Right lung (tissue), 10 donors: Measurements from ENCODE around the gene ZMYND12. TPM values are rescaled to one million over a fixed set of nuclear protein-coding genes. Genes with fewer than 3 reads are reported as not detected.
"Not testable (repeated sequence)": the region's sequence is repeated elsewhere in the genome, so short reads cannot be mapped to it uniquely, and the experiment has no call there.

Experiments
- DNase-seq, 2 donors: peaks; one replicate each; pipeline ENCODE4 v3.0.0-alpha.2; 2013
- long read RNA-seq, 8 donors: transcript quantifications; one replicate each; lab custom pipeline, GENCODE V29; 2026
- polyA plus RNA-seq, 5 donors: library from polyadenylated mRNA; unstranded; fragments of 120-200 nt; gene quantifications; one replicate each; pipeline versions ENCODE4 v1.2.1 to v1.2.3, GENCODE V29; 2013; ENCODE audit warnings: inconsistent platforms in 1 of 5, low replicate concordance in 1 of 5; ENCODE audit not compliant: insufficient read length in 5 of 5, insufficient read depth in 1 of 5

The ZMYND12 gene
- 1 to 10 TPM; 2.1 to 3.6 (median 3.1) TPM for polyA plus RNA-seq
- long read RNA-seq, donor 1 = 0 reads
- long read RNA-seq, donor 2 = 0 reads
- long read RNA-seq, donor 3, partial matches to known transcripts = 0 of 1 reads
- long read RNA-seq, donor 3, other reads (novel, unspliced or antisense) = 0 of 1 reads
- long read RNA-seq, donor 4 = 0 reads
- long read RNA-seq, donor 5, partial matches to known transcripts = 2,526 of 3,245 reads
- long read RNA-seq, donor 5, other reads (novel, unspliced or antisense) = 719 of 3,245 reads
- long read RNA-seq, donor 6, partial matches to known transcripts = 15 of 110 reads
- long read RNA-seq, donor 6, other reads (novel, unspliced or antisense) = 93 of 110 reads
- long read RNA-seq, donor 7 = 0 reads
- long read RNA-seq, donor 8 = 0 reads

GRCh38 chr1:42456010-42456753, at the start of gene ZMYND12, which contains the start of gene PPCS:
ZMYND12 (minus strand) TSS chr1:42456022; CDS start chr1:42455997, 25 bp downstream.
PPCS (plus strand) TSS chr1:42456543; CDS start chr1:42456566, 23 bp downstream.
- peak; percentile 86 for DNase-seq

GRCh38 chr1:42504535-42505128, 48.8 kb upstream of the ZMYND12 start:
- DNase-seq = no peak

DNA sequence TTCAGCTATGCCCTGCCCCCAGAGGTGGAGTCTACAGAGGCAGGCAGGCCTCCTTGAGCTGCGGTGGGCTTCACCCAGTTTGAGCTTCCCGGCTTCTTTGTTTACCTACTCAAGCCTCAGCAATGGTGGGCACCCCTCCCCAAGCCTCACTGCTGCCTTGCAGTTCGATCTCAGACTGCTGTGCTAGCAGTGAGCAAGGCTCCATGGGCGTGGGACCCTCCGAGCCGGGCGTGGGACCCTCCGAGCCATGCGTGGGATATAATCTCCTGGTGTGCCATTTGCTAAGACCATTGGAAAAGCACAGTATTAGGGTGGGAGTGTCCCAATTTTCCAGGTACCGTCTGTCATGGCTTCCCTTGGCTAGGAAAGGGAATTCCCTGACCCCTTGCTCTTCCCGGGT, 46.2 kb upstream of the ZMYND12 start:
- not testable (repeated sequence) for DNase-seq

DNA sequence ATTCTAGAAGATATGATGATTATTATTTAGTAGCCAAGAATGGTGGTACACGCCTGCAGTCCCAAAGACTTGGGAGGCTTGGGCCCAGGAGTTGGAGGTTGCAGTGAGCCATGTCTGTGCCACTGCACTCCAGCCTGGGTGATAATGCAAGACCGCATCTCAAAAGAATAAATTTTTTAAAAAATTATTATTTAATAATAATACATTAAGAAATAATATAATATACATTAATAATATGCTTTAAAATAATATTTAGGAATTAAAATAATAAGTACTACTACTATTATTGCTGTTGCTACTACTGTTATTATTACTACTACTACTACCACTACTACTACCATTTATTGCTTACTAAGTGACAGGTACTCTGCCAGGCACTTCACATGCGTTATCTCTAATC, 34.4 kb upstream of the ZMYND12 start:
- no peak for DNase-seq

DNA sequence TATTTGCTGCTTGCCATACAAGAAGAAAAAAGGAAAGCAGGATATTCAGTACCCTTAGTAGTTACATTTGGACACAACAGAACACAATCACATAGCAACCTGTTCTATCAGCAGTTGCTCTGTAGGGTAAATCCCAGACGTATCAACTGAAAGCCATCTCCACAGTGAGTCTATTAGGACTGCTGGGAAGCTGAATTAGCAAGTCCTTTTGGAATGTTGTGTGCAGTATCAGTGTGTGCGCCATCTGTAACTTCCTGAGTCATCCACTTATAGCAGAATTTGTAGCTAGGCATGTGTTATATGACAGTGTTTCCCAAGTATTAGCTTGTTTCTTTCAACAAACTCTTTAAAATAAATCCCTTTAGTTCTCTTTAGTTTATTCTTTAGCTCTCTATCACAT, 28.6 kb upstream of the ZMYND12 start:
- DNase-seq = no peak

GRCh38 chr1:42482635-42483153, 26.9 kb upstream of the ZMYND12 start:
- DNase-seq = no peak

GRCh38 chr1:42480921-42481320, 25.1 kb upstream of the ZMYND12 start:
- no peak for DNase-seq

- DNase-seq = no peak
These were observed 23.8 kb upstream of the ZMYND12 start for GRCh38 chr1:42479621-42480020.

GRCh38 chr1:42477775-42478174, 22.0 kb upstream of the ZMYND12 start:
- DNase-seq = no peak

- DNase-seq = not testable (repeated sequence)
These were observed 21.5 kb upstream of the ZMYND12 start for GRCh38 chr1:42477354-42477753.

DNA sequence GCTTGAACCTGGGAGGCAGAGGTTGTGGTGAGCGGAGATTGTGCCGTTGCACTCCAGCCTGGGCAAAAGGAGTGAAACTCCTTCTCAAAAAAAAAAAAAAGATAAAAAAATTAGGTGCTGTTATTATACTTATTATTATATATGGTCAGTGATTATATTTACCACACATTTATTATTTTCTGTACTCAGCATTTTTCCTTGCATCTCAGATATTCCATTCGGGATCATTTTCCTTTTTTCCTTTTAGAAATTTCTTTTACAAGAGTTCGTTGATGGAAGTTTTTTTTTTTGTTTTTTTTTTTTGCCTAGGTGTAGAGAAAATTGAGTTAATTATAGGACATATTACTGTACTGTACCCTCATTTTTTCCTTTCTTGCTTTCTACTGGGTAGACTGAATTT, 20.8 kb upstream of the ZMYND12 start:
- no peak for DNase-seq

GRCh38 chr1:42469727-42470126, 13.9 kb upstream of the ZMYND12 start:
- no peak for DNase-seq

- DNase-seq = no peak
These were observed 10.2 kb upstream of the ZMYND12 start for GRCh38 chr1:42466030-42466429.

GRCh38 chr1:42463921-42464320, 8.1 kb upstream of the ZMYND12 start:
- DNase-seq = peak in 1 of 2 donors; percentile 18

DNA sequence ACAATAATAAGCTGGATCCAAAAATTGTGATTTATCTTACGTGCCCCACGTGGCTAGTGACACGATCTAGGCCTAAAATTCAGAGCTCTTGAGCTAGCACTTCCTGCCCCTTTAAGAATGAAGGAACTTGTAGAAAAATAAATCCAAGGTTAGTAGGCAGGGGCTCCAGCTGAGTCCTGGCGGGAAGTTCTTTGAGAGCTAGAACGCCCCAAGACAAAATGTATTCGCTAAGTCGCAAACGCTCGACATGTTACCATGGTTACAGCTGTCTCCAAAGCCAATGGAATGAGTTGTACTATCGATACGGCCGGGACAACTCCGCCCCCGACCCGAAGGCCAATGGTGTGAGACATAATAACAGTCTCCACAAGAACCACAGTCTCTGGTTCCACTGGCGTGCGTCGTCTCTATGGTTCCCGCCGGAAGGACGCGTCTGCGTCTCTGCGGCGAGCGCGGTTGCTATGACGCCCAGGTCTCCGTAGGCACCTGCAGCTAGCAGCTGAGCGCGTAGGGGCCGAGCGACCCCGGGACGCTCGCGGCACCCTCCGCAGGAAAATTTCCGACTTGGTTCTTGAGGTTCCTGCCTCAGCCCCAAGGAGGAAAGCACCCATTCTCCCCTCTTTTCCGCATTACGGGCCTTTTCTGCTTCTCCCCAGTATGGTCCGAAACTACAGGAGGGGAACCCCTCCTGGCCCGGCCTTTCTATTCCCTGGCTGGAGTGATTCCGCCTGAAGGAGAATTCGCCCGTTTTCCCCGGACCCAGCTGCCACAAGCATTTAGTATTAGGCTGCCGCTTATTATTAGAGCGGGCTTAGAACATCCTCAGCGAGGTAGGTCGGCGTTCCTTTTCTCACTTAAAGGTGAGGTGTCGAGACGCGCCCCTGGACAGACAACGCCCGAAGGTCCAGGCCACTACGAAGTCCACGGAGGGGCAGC, 7.3 kb upstream of the ZMYND12 start, which contains the start of gene CCDC30:
Gene CCDC30 (plus strand): TSS at position 459 of the 936 bp plus-strand sequence. CDS start 17,266 bp downstream, outside the sequence.
- DNase-seq = peak; percentile 95 to 97

GRCh38 chr1:42461196-42461595, 5.4 kb upstream of the ZMYND12 start:
- DNase-seq = no peak

DNA sequence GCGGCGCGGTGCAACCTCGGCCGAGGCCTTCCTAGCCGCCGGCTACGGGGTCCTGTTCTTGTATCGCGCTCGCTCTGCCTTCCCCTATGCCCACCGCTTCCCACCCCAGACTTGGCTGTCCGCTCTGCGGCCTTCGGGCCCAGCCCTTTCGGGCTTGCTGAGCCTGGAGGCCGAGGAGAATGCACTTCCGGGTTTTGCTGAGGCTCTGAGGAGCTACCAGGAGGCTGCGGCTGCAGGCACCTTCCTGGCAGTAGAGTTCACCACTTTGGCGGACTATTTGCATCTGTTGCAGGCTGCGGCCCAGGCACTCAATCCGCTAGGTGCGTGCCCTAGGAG, 900 bp upstream of the ZMYND12 start:
- no peak for DNase-seq

- no peak for DNase-seq
These were observed 1.4 kb downstream of the ZMYND12 start for GRCh38 chr1:42454403-42454802.

GRCh38 chr1:42453386-42453785, 2.4 kb downstream of the ZMYND12 start:
- DNase-seq = no peak

DNA sequence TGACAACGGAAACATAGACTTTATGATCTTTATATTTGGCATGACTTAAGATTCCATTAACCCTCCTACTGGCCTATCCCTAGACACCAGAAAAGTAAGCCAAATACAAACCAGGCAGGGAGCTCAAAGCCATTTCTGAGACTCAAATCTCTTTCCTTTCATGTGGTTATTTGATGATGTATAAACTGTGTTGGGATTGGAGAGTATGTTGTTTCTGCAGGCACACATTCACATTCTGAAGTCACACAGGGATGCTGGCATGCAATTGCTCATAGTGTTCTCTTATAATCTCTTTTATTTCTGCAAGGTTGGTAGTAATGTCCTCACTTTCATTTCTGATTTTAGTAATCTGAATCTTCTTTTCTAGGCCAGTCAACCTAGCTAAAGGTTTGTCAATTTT, 5.8 kb downstream of the ZMYND12 start:
- no peak for DNase-seq

DNA sequence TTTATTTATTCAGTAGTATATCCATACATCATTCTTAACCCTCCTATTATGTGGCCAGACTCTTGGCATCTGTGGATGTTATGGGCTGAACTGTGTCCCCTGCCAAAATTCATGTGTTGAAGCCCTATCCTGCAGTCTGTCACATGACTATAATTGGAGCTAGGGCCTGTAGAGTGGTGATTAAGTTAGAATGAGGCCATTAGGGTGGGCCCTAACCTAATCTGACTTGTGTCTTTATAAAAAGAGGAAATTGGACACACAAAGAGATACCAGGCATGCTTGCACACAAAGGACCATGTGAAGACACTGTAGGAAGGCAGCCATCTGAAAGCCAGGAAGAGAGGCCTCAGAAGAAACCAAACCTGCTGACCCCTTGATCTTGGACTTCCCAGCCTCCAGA, 6.6 kb downstream of the ZMYND12 start:
- DNase-seq = no peak
